GM19043 (cell line): ENCODE results near the gene AMIGO1.
A peak's percentile ranks its signal among the peaks of the same experiment; 100 is the strongest.

Experiments used
- ATAC-seq: cut with Tn5 transposase; IDR thresholded peaks from one replicate; pipeline ENCODE4 v1.9.1; 2021; ENCODE audit warnings: low read depth; ENCODE audit not compliant: unreplicated experiment

Gene AMIGO1

GRCh38 chr1:109534307-109534858 is 24.9 kb upstream of the AMIGO1 start:
- ATAC-seq = no peak

GRCh38 chr1:109532365-109533136 is 23.0 kb upstream of the AMIGO1 start:
- peak; percentile 72 for ATAC-seq

GRCh38 chr1:109531826-109532364 is 22.4 kb upstream of the AMIGO1 start:
- ATAC-seq = no peak

GRCh38 chr1:109531380-109531779 is 21.9 kb upstream of the AMIGO1 start:
- no peak for ATAC-seq

- ATAC-seq = no peak
Measured at GRCh38 chr1:109530457-109531087, 21.0 kb upstream of the AMIGO1 start.

- ATAC-seq = no peak
Measured at GRCh38 chr1:109529881-109530456, 20.4 kb upstream of the AMIGO1 start.

- no peak for ATAC-seq
Measured at GRCh38 chr1:109528712-109529111, 19.2 kb upstream of the AMIGO1 start.

- ATAC-seq = no peak
Measured at GRCh38 chr1:109527846-109528695, 18.5 kb upstream of the AMIGO1 start.

- ATAC-seq = no peak
Measured at GRCh38 chr1:109527098-109527811, 17.7 kb upstream of the AMIGO1 start.

GRCh38 chr1:109523706-109524105 is 14.2 kb upstream of the AMIGO1 start:
- ATAC-seq = no peak

GRCh38 chr1:109522026-109522425 is 12.5 kb upstream of the AMIGO1 start:
- no peak for ATAC-seq

- ATAC-seq = no peak
Measured at GRCh38 chr1:109521002-109521951, 11.8 kb upstream of the AMIGO1 start.

GRCh38 chr1:109517337-109517736 is 7.8 kb upstream of the AMIGO1 start:
- no peak for ATAC-seq

GRCh38 chr1:109516872-109517271 is 7.3 kb upstream of the AMIGO1 start:
- no peak for ATAC-seq

GRCh38 chr1:109514846-109515245 is 5.3 kb upstream of the AMIGO1 start:
- ATAC-seq = no peak

- ATAC-seq = no peak
Measured at GRCh38 chr1:109513110-109513710, 3.7 kb upstream of the AMIGO1 start.

- ATAC-seq = no peak
Measured at GRCh38 chr1:109508873-109509175, 703 bp downstream of the AMIGO1 start.
